OCI-LY3 (cell line): Measurements from ENCODE around the gene CACNA1A.

Experiments used
- H2AFZ ChIP-seq: fragments of 200-600, 300-600 bp; shearing (Covaris generic); 2 replicates; pipeline ENCODE4 v1.6.0; 2014; ENCODE audit warnings: antibody characterized with exemption, low read depth, low read length
- H3K27ac ChIP-seq: fragments of 200-600, 300-600 bp; sonication (generic); 2 replicates; pipeline ENCODE4 v1.5.1; 2014; ENCODE audit warnings: mild to moderate bottlenecking, low read length, moderate library complexity, mixed read lengths
- H3K27me3 ChIP-seq: fragments of 200-600, 300-600 bp; sonication (generic); 2 replicates; pipeline ENCODE4 v1.6.1; 2014; ENCODE audit warnings: low read depth, low read length, mixed read lengths
- H3K36me3 ChIP-seq: fragments of 200-600, 300-600 bp; sonication (generic); replicated peaks from 2 replicates; pipeline ENCODE3; 2014; ENCODE audit warnings: low read depth, low read length, mixed read lengths
- H3K4me1 ChIP-seq: fragments of 300-600, 200-600 bp; sonication (generic); 2 replicates; pipeline ENCODE4 v1.6.1; 2014; ENCODE audit warnings: low read length, mixed read lengths
- H3K4me2 ChIP-seq: fragments of 200-600, 300-600 bp; sonication (generic); 2 replicates; pipeline ENCODE4 v1.6.1; 2014; ENCODE audit warnings: low read length, mixed read lengths
- H3K4me3 ChIP-seq: fragments of 300-600, 200-600 bp; sonication (generic); 2 replicates; pipeline ENCODE4 v1.5.1; 2014; ENCODE audit warnings: antibody characterized with exemption, mild to moderate bottlenecking, low read length, moderate library complexity
- H3K79me2 ChIP-seq: fragments of 300-600, 200-600 bp; shearing (Covaris generic); 2 replicates; pipeline ENCODE4 v1.6.1; 2014; ENCODE audit warnings: mild to moderate bottlenecking, low read length, mixed read lengths
- H3K9ac ChIP-seq: fragments of 300-600, 200-600 bp; shearing (Covaris generic); 2 replicates; pipeline ENCODE4 v1.6.0; 2014; ENCODE audit warnings: mild to moderate bottlenecking, low read length, moderate library complexity
- H3K9me3 ChIP-seq: fragments of 200-600, 300-600 bp; shearing (Covaris generic); 2 replicates; pipeline ENCODE4 v1.6.1; 2014; ENCODE audit warnings: low read length, mixed read lengths; ENCODE audit not compliant: insufficient read depth
- H4K20me1 ChIP-seq: fragments of 200-600, 300-600 bp; sonication (generic); 2 replicates; pipeline ENCODE4 v1.6.1; 2016; ENCODE audit warnings: low read length, mixed read lengths; ENCODE audit not compliant: insufficient read depth
- EZH2phosphoT487 ChIP-seq: fragments of 200-600 bp; shearing (Covaris generic); IDR thresholded peaks from 2 replicates; pipeline ENCODE4 v1.6.1; 2018; ENCODE audit warnings: antibody characterized with exemption, mixed run types, low read depth
- TF ChIP-seq, protein P1 (sequence below): fragments of 200-600, 300-600 bp; sonication (generic); IDR thresholded peaks from 2 replicates; pipeline ENCODE4 v1.5.1; 2014; ENCODE audit warnings: antibody characterized with exemption, low read length, low read depth

Gene CACNA1A

DNA sequence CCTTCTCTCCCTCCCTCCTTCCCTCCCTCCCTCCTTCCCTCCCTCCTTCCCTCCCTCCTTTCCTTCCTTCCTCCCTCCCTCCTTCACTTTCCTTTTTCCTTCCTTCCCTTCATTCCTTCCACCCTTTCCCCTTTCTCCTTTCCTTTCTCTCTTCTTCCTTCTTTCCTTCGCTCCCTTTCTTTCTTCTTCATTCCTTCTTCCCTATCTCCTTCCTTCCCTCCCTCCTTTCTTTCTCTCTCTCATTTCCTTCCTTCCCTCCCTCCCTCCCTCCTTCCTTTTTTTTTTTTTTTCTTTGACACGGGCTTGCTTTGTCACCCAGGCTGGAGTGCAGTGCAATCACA, 250.6 kb downstream of the CACNA1A start:
- H3K9ac ChIP-seq: no peak overlapping the region
- TF ChIP-seq, protein P1, sequence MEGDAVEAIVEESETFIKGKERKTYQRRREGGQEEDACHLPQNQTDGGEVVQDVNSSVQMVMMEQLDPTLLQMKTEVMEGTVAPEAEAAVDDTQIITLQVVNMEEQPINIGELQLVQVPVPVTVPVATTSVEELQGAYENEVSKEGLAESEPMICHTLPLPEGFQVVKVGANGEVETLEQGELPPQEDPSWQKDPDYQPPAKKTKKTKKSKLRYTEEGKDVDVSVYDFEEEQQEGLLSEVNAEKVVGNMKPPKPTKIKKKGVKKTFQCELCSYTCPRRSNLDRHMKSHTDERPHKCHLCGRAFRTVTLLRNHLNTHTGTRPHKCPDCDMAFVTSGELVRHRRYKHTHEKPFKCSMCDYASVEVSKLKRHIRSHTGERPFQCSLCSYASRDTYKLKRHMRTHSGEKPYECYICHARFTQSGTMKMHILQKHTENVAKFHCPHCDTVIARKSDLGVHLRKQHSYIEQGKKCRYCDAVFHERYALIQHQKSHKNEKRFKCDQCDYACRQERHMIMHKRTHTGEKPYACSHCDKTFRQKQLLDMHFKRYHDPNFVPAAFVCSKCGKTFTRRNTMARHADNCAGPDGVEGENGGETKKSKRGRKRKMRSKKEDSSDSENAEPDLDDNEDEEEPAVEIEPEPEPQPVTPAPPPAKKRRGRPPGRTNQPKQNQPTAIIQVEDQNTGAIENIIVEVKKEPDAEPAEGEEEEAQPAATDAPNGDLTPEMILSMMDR: no peak
- TF ChIP-seq EZH2phosphoT487: no peak
- H3K27me3 ChIP-seq: peaks cover 31% of the 10 kb centered on the region
- no peak overlapping the region for H3K4me3 ChIP-seq
- H3K4me1 ChIP-seq: peaks cover 4% of the 10 kb centered on the region
- H2AFZ ChIP-seq: no peak overlapping the region
- H3K36me3 ChIP-seq: no peaks in the 10 kb centered on the region
- no peaks in the 10 kb centered on the region for H3K79me2 ChIP-seq
- H3K4me2 ChIP-seq: no peak overlapping the region
- no peak overlapping the region for H3K27ac ChIP-seq
- H4K20me1 ChIP-seq: no peaks in the 10 kb centered on the region
- peaks cover 7% of the 10 kb centered on the region for H3K9me3 ChIP-seq

DNA sequence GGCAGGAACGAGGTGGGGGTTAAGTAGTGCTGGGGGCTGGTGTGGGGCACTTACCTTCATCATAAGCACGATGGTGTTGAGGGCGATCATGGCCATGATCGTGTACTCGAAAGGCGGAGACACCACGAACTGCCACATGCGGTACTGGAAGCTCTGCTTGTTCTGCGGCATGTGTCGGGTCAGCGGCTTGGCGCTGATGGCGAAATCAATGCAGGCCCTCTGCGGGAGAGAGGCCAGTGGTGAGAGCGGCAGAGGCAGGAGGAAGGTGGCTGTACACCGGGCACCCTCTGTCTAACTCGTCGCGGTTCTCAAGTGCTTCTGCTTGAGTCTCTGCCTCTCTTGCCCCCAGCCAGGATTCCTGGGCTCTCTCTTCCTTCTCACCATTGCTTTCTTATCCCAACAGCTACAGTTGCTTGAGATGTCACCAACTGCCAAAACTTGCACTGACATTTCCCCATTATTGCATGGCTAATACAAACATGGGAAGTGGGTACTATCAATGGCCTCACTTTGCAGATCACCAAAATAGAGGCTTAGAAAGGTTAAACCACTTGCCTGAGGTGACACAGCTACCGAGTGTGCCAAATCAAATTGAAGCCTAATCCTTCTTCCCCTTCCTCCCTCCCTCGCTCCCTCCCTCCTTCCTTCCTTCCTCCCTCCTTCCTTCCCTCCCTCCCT, 251.1 kb downstream of the CACNA1A start:
- Histone ChIP-seq H3K27ac (no peak overlapping the region), H3K4me1 (no peaks in the 10 kb centered on the region), H3K79me2 (no peaks in the 10 kb centered on the region), H3K36me3 (no peaks in the 10 kb centered on the region), H4K20me1 (no peaks in the 10 kb centered on the region), H3K9ac (no peak overlapping the region), H2AFZ (no peak overlapping the region), H3K9me3 (peaks cover 7% of the 10 kb centered on the region), H3K4me3 (no peak overlapping the region), H3K27me3 (peaks cover 31% of the 10 kb centered on the region), H3K4me2 (no peak overlapping the region)
- no peak for TF ChIP-seq EZH2phosphoT487
- TF ChIP-seq, protein P1: no peak

GRCh38 chr19:13252569-13253335, 253.5 kb downstream of the CACNA1A start:
- Histone ChIP-seq H2AFZ (no peak overlapping the region), H3K4me1 (no peaks in the 10 kb centered on the region), H3K9ac (no peak overlapping the region), H3K79me2 (no peaks in the 10 kb centered on the region), H4K20me1 (no peaks in the 10 kb centered on the region), H3K4me2 (no peak overlapping the region), H3K4me3 (no peak overlapping the region), H3K27me3 (peaks cover 19% of the 10 kb centered on the region), H3K9me3 (peaks cover 7% of the 10 kb centered on the region), H3K27ac (no peak overlapping the region), H3K36me3 (no peaks in the 10 kb centered on the region)
- TF ChIP-seq, protein P1: no peak
- TF ChIP-seq EZH2phosphoT487: no peak

- H3K9me3 ChIP-seq: no peaks in the 10 kb centered on the region
- no peaks in the 10 kb centered on the region for H3K79me2 ChIP-seq
- H3K9ac ChIP-seq: no peak overlapping the region
- H4K20me1 ChIP-seq: no peaks in the 10 kb centered on the region
- H3K36me3 ChIP-seq: no peaks in the 10 kb centered on the region
- H3K4me3 ChIP-seq: no peak overlapping the region
- no peak overlapping the region for H3K4me2 ChIP-seq
- TF ChIP-seq, protein P1: no peak
- H3K4me1 ChIP-seq: peaks cover 31% of the 10 kb centered on the region
- no peak overlapping the region for H2AFZ ChIP-seq
- peaks cover 12% of the 10 kb centered on the region; the same call in 1 of the 2 replicates for H3K27me3 ChIP-seq
- no peak overlapping the region for H3K27ac ChIP-seq
Measured at GRCh38 chr19:13244920-13245319, 261.4 kb downstream of the CACNA1A start.
